Measurements from ENCODE around the gene ADGRF3.

GRCh38 chr2:26351375-26352090 lies 4.9 kb upstream of the ADGRF3 start:
- TF ChIP-seq YY1 (IDR thresholded peaks at IDR 0.05; ENCODE audit: insufficient read depth, insufficient read length), result no peak
- TF ChIP-seq SUZ12 (IDR thresholded peaks at IDR 0.05; ENCODE audit: extremely low read depth, insufficient read depth, insufficient read length), result no peak
- no peak for TF ChIP-seq ZNF274 (IDR thresholded peaks at IDR 0.05; ENCODE audit: low read depth, low read length)
